ENCODE results near the gene SOX11. TPM values are rescaled to one million over a fixed set of nuclear protein-coding genes. Genes with fewer than 3 reads are reported as not detected.

The SOX11 gene
- total RNA-seq, 1 donor from 2014 or later = 18.3 TPM

GRCh38 chr2:5696945-5697521, 4.8 kb downstream of the SOX11 start:
- H3K9me3 ChIP-seq (ENCODE audit: control insufficient read depth in 3 of 3, low read length in 3 of 3) = no peaks in the 10 kb centered on the region
- peak overlapping the region in 2 of 3 donors; percentile 36 to 51 for H3K4me3 ChIP-seq (ENCODE audit: low read length in 3 of 3)
- H3K27me3 ChIP-seq (ENCODE audit: control insufficient read depth in 3 of 3, insufficient read depth in 3 of 3, low read length in 3 of 3) = peaks cover 55 to 66% (median 65%) of the 10 kb centered on the region in 3 donors
- H3K27ac ChIP-seq (ENCODE audit: low read depth, low read length) = no peak overlapping the region
- no peak overlapping the region for H3K9ac ChIP-seq (ENCODE audit: low read depth in 1 of 3, low read length in 3 of 3)
- H3K4me1 ChIP-seq (ENCODE audit: control insufficient read depth in 3 of 3, insufficient read depth in 3 of 3, low read length in 3 of 3) = peaks cover 8 to 20% (median 18%) of the 10 kb centered on the region in 3 donors
- H3K36me3 ChIP-seq (ENCODE audit: control insufficient read depth in 3 of 3, insufficient read depth in 3 of 3, low read length in 3 of 3) = no peaks in the 10 kb centered on the region

- Histone ChIP-seq H3K9ac (ENCODE audit: low read depth in 1 of 3, low read length in 3 of 3) (no peak overlapping the region), H3K27me3 (ENCODE audit: control insufficient read depth in 3 of 3, insufficient read depth in 3 of 3, low read length in 3 of 3) (peaks cover 51 to 66% (median 62%) of the 10 kb centered on the region in 3 donors), H3K4me3 (ENCODE audit: low read length in 3 of 3) (no peak overlapping the region), H3K4me1 (ENCODE audit: control insufficient read depth in 3 of 3, insufficient read depth in 3 of 3, low read length in 3 of 3) (peaks cover 7 to 20% (median 18%) of the 10 kb centered on the region in 3 donors), H3K27ac (ENCODE audit: low read depth, low read length) (no peak overlapping the region), H3K9me3 (ENCODE audit: control insufficient read depth in 3 of 3, low read length in 3 of 3) (no peaks in the 10 kb centered on the region), H3K36me3 (ENCODE audit: control insufficient read depth in 3 of 3, insufficient read depth in 3 of 3, low read length in 3 of 3) (no peaks in the 10 kb centered on the region)
Measured at GRCh38 chr2:5697562-5697961, 5.4 kb downstream of the SOX11 start.

GRCh38 chr2:5698134-5698533, 6.0 kb downstream of the SOX11 start:
- no peak overlapping the region for H3K27ac ChIP-seq (ENCODE audit: low read depth, low read length)
- H3K4me3 ChIP-seq (ENCODE audit: low read length in 3 of 3) = no peak overlapping the region
- H3K27me3 ChIP-seq (ENCODE audit: control insufficient read depth in 3 of 3, insufficient read depth in 3 of 3, low read length in 3 of 3) = peaks cover 46 to 64% (median 60%) of the 10 kb centered on the region in 3 donors
- H3K4me1 ChIP-seq (ENCODE audit: control insufficient read depth in 3 of 3, insufficient read depth in 3 of 3, low read length in 3 of 3) = peaks cover 3 to 16% (median 14%) of the 10 kb centered on the region in 3 donors
- no peak overlapping the region for H3K9ac ChIP-seq (ENCODE audit: low read depth in 1 of 3, low read length in 3 of 3)
- H3K36me3 ChIP-seq (ENCODE audit: control insufficient read depth in 3 of 3, insufficient read depth in 3 of 3, low read length in 3 of 3) = no peaks in the 10 kb centered on the region
- no peaks in the 10 kb centered on the region for H3K9me3 ChIP-seq (ENCODE audit: control insufficient read depth in 3 of 3, low read length in 3 of 3)

GRCh38 chr2:5699963-5700362, 7.8 kb downstream of the SOX11 start:
- Histone ChIP-seq H3K36me3 (ENCODE audit: control insufficient read depth in 3 of 3, insufficient read depth in 3 of 3, low read length in 3 of 3) (no peaks in the 10 kb centered on the region), H3K4me1 (ENCODE audit: control insufficient read depth in 3 of 3, insufficient read depth in 3 of 3, low read length in 3 of 3) (peaks cover 3 to 16% (median 10%) of the 10 kb centered on the region in 3 donors), H3K27ac (ENCODE audit: low read depth, low read length) (no peak overlapping the region), H3K27me3 (ENCODE audit: control insufficient read depth in 3 of 3, insufficient read depth in 3 of 3, low read length in 3 of 3) (peaks cover 36 to 48% (median 48%) of the 10 kb centered on the region in 3 donors), H3K9me3 (ENCODE audit: control insufficient read depth in 3 of 3, low read length in 3 of 3) (no peaks in the 10 kb centered on the region), H3K9ac (ENCODE audit: low read depth in 1 of 3, low read length in 3 of 3) (no peak overlapping the region), H3K4me3 (ENCODE audit: low read length in 3 of 3) (no peak overlapping the region)

- peaks cover 38 to 48% (median 44%) of the 10 kb centered on the region in 3 donors for H3K27me3 ChIP-seq (ENCODE audit: control insufficient read depth in 3 of 3, insufficient read depth in 3 of 3, low read length in 3 of 3)
- H3K4me1 ChIP-seq (ENCODE audit: control insufficient read depth in 3 of 3, insufficient read depth in 3 of 3, low read length in 3 of 3) = peaks cover 3 to 15% (median 10%) of the 10 kb centered on the region in 3 donors
- H3K27ac ChIP-seq (ENCODE audit: low read depth, low read length) = no peak overlapping the region
- H3K9me3 ChIP-seq (ENCODE audit: control insufficient read depth in 3 of 3, low read length in 3 of 3) = no peaks in the 10 kb centered on the region
- H3K36me3 ChIP-seq (ENCODE audit: control insufficient read depth in 3 of 3, insufficient read depth in 3 of 3, low read length in 3 of 3) = no peaks in the 10 kb centered on the region
- H3K9ac ChIP-seq (ENCODE audit: low read depth in 1 of 3, low read length in 3 of 3) = no peak overlapping the region
- no peak overlapping the region for H3K4me3 ChIP-seq (ENCODE audit: low read length in 3 of 3)
Measured at GRCh38 chr2:5700551-5700950, 8.4 kb downstream of the SOX11 start.

GRCh38 chr2:5701266-5701665, 9.1 kb downstream of the SOX11 start:
- Histone ChIP-seq H3K4me3 (ENCODE audit: low read length in 3 of 3) (no peak overlapping the region), H3K36me3 (ENCODE audit: control insufficient read depth in 3 of 3, insufficient read depth in 3 of 3, low read length in 3 of 3) (no peaks in the 10 kb centered on the region), H3K27me3 (ENCODE audit: control insufficient read depth in 3 of 3, insufficient read depth in 3 of 3, low read length in 3 of 3) (peaks cover 31 to 41% (median 37%) of the 10 kb centered on the region in 3 donors), H3K4me1 (ENCODE audit: control insufficient read depth in 3 of 3, insufficient read depth in 3 of 3, low read length in 3 of 3) (peaks cover 2 to 8% (median 4%) of the 10 kb centered on the region in 3 donors), H3K9me3 (ENCODE audit: control insufficient read depth in 3 of 3, low read length in 3 of 3) (no peaks in the 10 kb centered on the region), H3K9ac (ENCODE audit: low read depth in 1 of 3, low read length in 3 of 3) (no peak overlapping the region), H3K27ac (ENCODE audit: low read depth, low read length) (no peak overlapping the region)

GRCh38 chr2:5703166-5703565, 11.0 kb downstream of the SOX11 start:
- H3K4me1 ChIP-seq (ENCODE audit: control insufficient read depth in 3 of 3, insufficient read depth in 3 of 3, low read length in 3 of 3) = no peaks in the 10 kb centered on the region
- no peaks in the 10 kb centered on the region for H3K36me3 ChIP-seq (ENCODE audit: control insufficient read depth in 3 of 3, insufficient read depth in 3 of 3, low read length in 3 of 3)
- H3K27ac ChIP-seq (ENCODE audit: low read depth, low read length) = no peak overlapping the region
- peaks cover 25 to 27% (median 26%) of the 10 kb centered on the region in 3 donors for H3K27me3 ChIP-seq (ENCODE audit: control insufficient read depth in 3 of 3, insufficient read depth in 3 of 3, low read length in 3 of 3)
- H3K4me3 ChIP-seq (ENCODE audit: low read length in 3 of 3) = no peak overlapping the region
- H3K9ac ChIP-seq (ENCODE audit: low read depth in 1 of 3, low read length in 3 of 3) = no peak overlapping the region
- H3K9me3 ChIP-seq (ENCODE audit: control insufficient read depth in 3 of 3, low read length in 3 of 3) = no peaks in the 10 kb centered on the region

GRCh38 chr2:5705490-5705889, 13.3 kb downstream of the SOX11 start:
- H3K9me3 ChIP-seq (ENCODE audit: control insufficient read depth in 3 of 3, low read length in 3 of 3) = no peaks in the 10 kb centered on the region

GRCh38 chr2:5706717-5707455, 14.7 kb downstream of the SOX11 start:
- H3K4me1 ChIP-seq (ENCODE audit: control insufficient read depth in 3 of 3, insufficient read depth in 3 of 3, low read length in 3 of 3) = no peaks in the 10 kb centered on the region
- no peak overlapping the region for H3K4me3 ChIP-seq (ENCODE audit: low read length in 3 of 3)
- no peak overlapping the region for H3K9ac ChIP-seq (ENCODE audit: low read depth in 1 of 3, low read length in 3 of 3)

More at GRCh38 chr2:5705490-5705889, 13.3 kb downstream of the SOX11 start:
- no peak overlapping the region for H3K4me3 ChIP-seq (ENCODE audit: low read length in 3 of 3)
- H3K27me3 ChIP-seq (ENCODE audit: control insufficient read depth in 3 of 3, insufficient read depth in 3 of 3, low read length in 3 of 3) = peaks cover 16 to 22% (median 21%) of the 10 kb centered on the region in 3 donors
- H3K36me3 ChIP-seq (ENCODE audit: control insufficient read depth in 3 of 3, insufficient read depth in 3 of 3, low read length in 3 of 3) = no peaks in the 10 kb centered on the region
- no peaks in the 10 kb centered on the region for H3K4me1 ChIP-seq (ENCODE audit: control insufficient read depth in 3 of 3, insufficient read depth in 3 of 3, low read length in 3 of 3)
- H3K9ac ChIP-seq (ENCODE audit: low read depth in 1 of 3, low read length in 3 of 3) = no peak overlapping the region
- H3K27ac ChIP-seq (ENCODE audit: low read depth, low read length) = no peak overlapping the region

GRCh38 chr2:5710615-5711014, 18.4 kb downstream of the SOX11 start:
- H3K4me3 ChIP-seq (ENCODE audit: low read length in 3 of 3) = no peak overlapping the region
- H3K27me3 ChIP-seq (ENCODE audit: control insufficient read depth in 3 of 3, insufficient read depth in 3 of 3, low read length in 3 of 3) = peaks cover 0 to 10% (median 3%) of the 10 kb centered on the region in 3 donors
- H3K9ac ChIP-seq (ENCODE audit: low read depth in 1 of 3, low read length in 3 of 3) = no peak overlapping the region
- no peaks in the 10 kb centered on the region for H3K4me1 ChIP-seq (ENCODE audit: control insufficient read depth in 3 of 3, insufficient read depth in 3 of 3, low read length in 3 of 3)
- H3K27ac ChIP-seq (ENCODE audit: low read depth, low read length) = no peak overlapping the region
- H3K36me3 ChIP-seq (ENCODE audit: control insufficient read depth in 3 of 3, insufficient read depth in 3 of 3, low read length in 3 of 3) = no peaks in the 10 kb centered on the region
- H3K9me3 ChIP-seq (ENCODE audit: control insufficient read depth in 3 of 3, low read length in 3 of 3) = no peaks in the 10 kb centered on the region

More at GRCh38 chr2:5706717-5707455, 14.7 kb downstream of the SOX11 start:
- Histone ChIP-seq H3K27me3 (ENCODE audit: control insufficient read depth in 3 of 3, insufficient read depth in 3 of 3, low read length in 3 of 3) (peaks cover 6 to 16% (median 10%) of the 10 kb centered on the region in 3 donors), H3K36me3 (ENCODE audit: control insufficient read depth in 3 of 3, insufficient read depth in 3 of 3, low read length in 3 of 3) (no peaks in the 10 kb centered on the region), H3K9me3 (ENCODE audit: control insufficient read depth in 3 of 3, low read length in 3 of 3) (no peaks in the 10 kb centered on the region), H3K27ac (ENCODE audit: low read depth, low read length) (no peak overlapping the region)

All from skeletal muscle tissue (tissue), 4 donors.